ENCODE results near the gene BEST2.

The BEST2 gene

GRCh38 chr19:12751635-12752034 lies at the start of gene BEST2:
Gene BEST2, plus strand, starts transcription at chr19:12751791. Its CDS starts 802 bp downstream, at chr19:12752593.
- Histone ChIP-seq H3K27ac (no peak within 1 kb of the TSS), H3K36me3 (peaks cover 14% of the 10 kb centered on the region), H3K27me3 (ENCODE audit: insufficient read depth, low read depth, severe bottlenecking) (no peaks in the 10 kb centered on the region), H3K9me3 (ENCODE audit: severe bottlenecking) (no peaks in the 10 kb centered on the region), H3K4me3 (ENCODE audit: low read depth, low read length) (no peak within 1 kb of the TSS)
- no peak for DNase-seq
- no peak for TF ChIP-seq CTCF (IDR thresholded peaks at IDR 0.05; ENCODE audit: low read depth, low read length)

- Histone ChIP-seq H3K9me3 (ENCODE audit: severe bottlenecking) (no peaks in the 10 kb centered on the region), H3K36me3 (peaks cover 82% of the 10 kb centered on the region), H3K4me3 (ENCODE audit: low read depth, low read length) (no peak overlapping the region), H3K27ac (peak overlapping the region; percentile 50; the same call in 1 of the 2 replicates), H3K27me3 (ENCODE audit: insufficient read depth, low read depth, severe bottlenecking) (no peaks in the 10 kb centered on the region)
- DNase-seq, result peak; percentile 75
- no peak for TF ChIP-seq CTCF (IDR thresholded peaks at IDR 0.05; ENCODE audit: low read depth, low read length)
These were observed 48.5 kb upstream of the BEST2 start for GRCh38 chr19:12703046-12703445.

- H3K4me3 ChIP-seq (ENCODE audit: low read depth, low read length), result no peak overlapping the region
- H3K27ac ChIP-seq, result no peak overlapping the region
- TF ChIP-seq CTCF (IDR thresholded peaks at IDR 0.05; ENCODE audit: low read depth, low read length), result no peak
- peaks cover 86% of the 10 kb centered on the region for H3K36me3 ChIP-seq
- no peaks in the 10 kb centered on the region for H3K9me3 ChIP-seq (ENCODE audit: severe bottlenecking)
- DNase-seq, result no peak
- H3K27me3 ChIP-seq (ENCODE audit: insufficient read depth, low read depth, severe bottlenecking), result no peaks in the 10 kb centered on the region
These were observed 46.4 kb upstream of the BEST2 start for GRCh38 chr19:12705169-12705568.

- Histone ChIP-seq H3K27me3 (ENCODE audit: insufficient read depth, low read depth, severe bottlenecking) (no peaks in the 10 kb centered on the region), H3K9me3 (ENCODE audit: severe bottlenecking) (no peaks in the 10 kb centered on the region), H3K36me3 (peaks cover 88% of the 10 kb centered on the region), H3K27ac (no peak overlapping the region), H3K4me3 (ENCODE audit: low read depth, low read length) (no peak overlapping the region)
- TF ChIP-seq CTCF (IDR thresholded peaks at IDR 0.05; ENCODE audit: low read depth, low read length), result no peak
- DNase-seq, result no peak
These were observed 45.8 kb upstream of the BEST2 start for GRCh38 chr19:12705654-12706331.

GRCh38 chr19:12706332-12706718 lies 45.3 kb upstream of the BEST2 start:
- Histone ChIP-seq H3K27ac (no peak overlapping the region), H3K36me3 (peaks cover 88% of the 10 kb centered on the region), H3K27me3 (ENCODE audit: insufficient read depth, low read depth, severe bottlenecking) (no peaks in the 10 kb centered on the region), H3K9me3 (ENCODE audit: severe bottlenecking) (no peaks in the 10 kb centered on the region), H3K4me3 (ENCODE audit: low read depth, low read length) (no peak overlapping the region)
- no peak for DNase-seq
- TF ChIP-seq CTCF (IDR thresholded peaks at IDR 0.05; ENCODE audit: low read depth, low read length), result no peak

- H3K9me3 ChIP-seq (ENCODE audit: severe bottlenecking), result no peaks in the 10 kb centered on the region
These were observed 43.0 kb upstream of the BEST2 start for GRCh38 chr19:12708641-12709040.

More at GRCh38 chr19:12708641-12709040, 43.0 kb upstream of the BEST2 start:
- no peak overlapping the region for H3K4me3 ChIP-seq (ENCODE audit: low read depth, low read length)
- DNase-seq, result no peak
- H3K27ac ChIP-seq, result no peak overlapping the region
- peaks cover 86% of the 10 kb centered on the region for H3K36me3 ChIP-seq
- no peaks in the 10 kb centered on the region for H3K27me3 ChIP-seq (ENCODE audit: insufficient read depth, low read depth, severe bottlenecking)
- no peak for TF ChIP-seq CTCF (IDR thresholded peaks at IDR 0.05; ENCODE audit: low read depth, low read length)
